CD4-positive, alpha-beta T cell treated with Interleukin-17A for 4 hours (primary cell): ENCODE measurements around the gene IDH3G.

Source experiments
- DNase-seq: peaks from one replicate; pipeline ENCODE4 v3.0.0-alpha.2; 2020; ENCODE audit warnings: mixed read lengths

Gene IDH3G

GRCh38 chrX:153814591-153815315 is 20.6 kb upstream of the IDH3G start:
- no peak for DNase-seq

- no peak for DNase-seq
Observed at GRCh38 chrX:153813161-153813560, 19.0 kb upstream of the IDH3G start.

GRCh38 chrX:153812220-153812619 is 18.0 kb upstream of the IDH3G start:
- DNase-seq = no peak

- no peak for DNase-seq
Observed at GRCh38 chrX:153807976-153808375, 13.8 kb upstream of the IDH3G start.

GRCh38 chrX:153806999-153807575 is 12.9 kb upstream of the IDH3G start:
- no peak for DNase-seq

- DNase-seq = no peak
Observed at GRCh38 chrX:153805436-153805835, 11.3 kb upstream of the IDH3G start.

- no peak for DNase-seq
Observed at GRCh38 chrX:153804621-153805020, 10.4 kb upstream of the IDH3G start.

GRCh38 chrX:153804100-153804595 is 10.0 kb upstream of the IDH3G start:
- DNase-seq = no peak

- DNase-seq = no peak
Observed at GRCh38 chrX:153803211-153804099, 9.3 kb upstream of the IDH3G start.

GRCh38 chrX:153802513-153803045 is 8.4 kb upstream of the IDH3G start:
- no peak for DNase-seq

GRCh38 chrX:153801669-153802068 is 7.5 kb upstream of the IDH3G start:
- no peak for DNase-seq

- no peak for DNase-seq
Observed at GRCh38 chrX:153800746-153801145, 6.6 kb upstream of the IDH3G start.

GRCh38 chrX:153800177-153800722 is 6.1 kb upstream of the IDH3G start:
- DNase-seq = no peak

GRCh38 chrX:153799326-153799725 is 5.2 kb upstream of the IDH3G start:
- DNase-seq = no peak

GRCh38 chrX:153797415-153798015 is 3.3 kb upstream of the IDH3G start:
- no peak for DNase-seq

GRCh38 chrX:153794897-153795816 is 982 bp upstream of the IDH3G start:
- peak; percentile 24 for DNase-seq

GRCh38 chrX:153793291-153793690 is 884 bp downstream of the IDH3G start:
- no peak for DNase-seq

GRCh38 chrX:153792368-153792767 is 1.8 kb downstream of the IDH3G start:
- no peak for DNase-seq

- DNase-seq = no peak
Observed at GRCh38 chrX:153791104-153791852, 2.9 kb downstream of the IDH3G start.

GRCh38 chrX:153789654-153790053 is 4.5 kb downstream of the IDH3G start:
- no peak for DNase-seq

GRCh38 chrX:153786669-153787068 is 7.5 kb downstream of the IDH3G start:
- no peak for DNase-seq
